Measurements from ENCODE around the gene IL1B. TPM values are rescaled to one million over a fixed set of nuclear protein-coding genes. Genes with fewer than 3 reads are reported as not detected.

The IL1B gene
- total and polyA plus RNA-seq, 2 donors (not counting 1 experiment from before 2014, with no cell fraction given), result 0.20 to 13.1 TPM

DNA sequence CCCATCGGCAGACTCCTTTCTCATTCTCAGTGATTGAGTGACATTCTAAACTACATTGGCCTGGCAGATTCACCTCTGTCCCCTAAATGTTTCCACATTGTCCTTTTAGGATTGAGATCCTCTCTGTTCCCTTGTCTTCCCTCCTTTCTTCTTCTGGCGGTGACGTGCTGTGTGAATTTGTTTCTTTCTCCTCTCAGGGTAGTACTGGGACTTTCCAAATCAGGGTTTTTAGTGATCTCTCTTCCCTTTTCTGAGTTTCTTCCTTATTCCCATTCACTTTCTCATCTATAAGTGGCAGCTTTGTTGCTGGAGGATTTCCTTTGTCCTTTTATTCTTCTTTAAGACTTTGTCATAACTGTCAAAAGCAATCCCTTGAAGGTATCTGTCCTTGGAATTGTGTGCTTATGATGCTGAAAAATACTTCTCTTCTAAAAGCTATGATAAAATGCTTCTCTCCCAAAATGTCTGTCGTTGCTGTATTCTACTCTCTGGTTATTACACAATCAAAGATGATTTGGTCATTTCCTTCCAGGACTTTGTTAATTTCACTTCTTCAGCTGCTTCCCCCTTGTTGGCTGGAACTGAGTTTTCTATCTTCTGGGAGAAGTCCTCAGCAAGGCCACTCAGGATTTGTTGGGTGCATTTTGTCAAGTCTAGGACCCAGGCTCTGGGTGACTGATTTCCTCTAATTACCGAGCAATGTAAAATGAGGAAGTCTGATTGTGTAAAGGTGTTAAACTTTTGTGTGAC is 4.9 kb upstream of the IL1B start:
- no peaks in the 10 kb centered on the region for H3K27me3 Mint-ChIP-seq
- POLR2A ChIA-PET, result no interaction called here
- H4K20me1 ChIP-seq (ENCODE audit: control insufficient read depth, insufficient read depth, low read length, poor library complexity, severe bottlenecking), result no peaks in the 10 kb centered on the region
- H3K36me3 ChIP-seq (replicated peaks in 1 of 2; ENCODE audit: control extremely low read depth in 1 of 2, control insufficient read depth in 1 of 2, extremely low read depth in 1 of 2, insufficient read depth in 2 of 2, low read length in 1 of 2), result no peaks in the 10 kb centered on the region
- CTCF ChIA-PET, result interaction anchor here (1.6 kb wide), 1 partner anchor 9 kb away, joined by 5 read pairs; no protein-coding TSS in a partner anchor
- DNase-seq (peak; percentile 70), ATAC-seq (ENCODE audit: low read depth) (peak; percentile 62)
- no peaks in the 10 kb centered on the region for H3K27me3 ChIP-seq (replicated peaks in 1 of 4; ENCODE audit: control extremely low read depth in 1 of 4, control insufficient read depth in 3 of 4, insufficient read depth in 4 of 4, low read length in 3 of 4)
- no peaks in the 10 kb centered on the region for H3K79me2 ChIP-seq (ENCODE audit: control insufficient read depth, insufficient read depth, low read length)
- no peaks in the 10 kb centered on the region for H3K9me3 ChIP-seq (ENCODE audit: control extremely low read depth in 1 of 3, control insufficient read depth in 2 of 3, insufficient read depth in 1 of 3, low read length in 2 of 3)
- H3K4me3 ChIP-seq (ENCODE audit: control extremely low read depth in 1 of 5, extremely low read depth in 1 of 5, insufficient read depth in 1 of 5, low read depth in 2 of 5, low read length in 4 of 5), result peak overlapping the region in 3 of 5 experiments; percentile 3 to 41 (median 18)
- peak overlapping the region; percentile 67 for H3K4me3 Mint-ChIP-seq
- H3K9ac ChIP-seq (ENCODE audit: low read length), result peak overlapping the region; percentile 27
- peak overlapping the region; percentile 31 for H2AFZ ChIP-seq (ENCODE audit: insufficient read depth, low read depth, low read length, poor library complexity, severe bottlenecking)
- peak overlapping the region; percentile 76 for H3K27ac Mint-ChIP-seq
- peak overlapping the region; percentile 64 for H3K4me2 ChIP-seq (replicated peaks; ENCODE audit: low read depth, low read length, poor library complexity, severe bottlenecking)
- no peak for TF ChIP-seq EZH2 (IDR thresholded peaks at IDR 0.05; ENCODE audit: borderline replicate concordance, insufficient read depth, low read depth, low read length, poor library complexity, severe bottlenecking)
- TF ChIP-seq, protein P1, sequence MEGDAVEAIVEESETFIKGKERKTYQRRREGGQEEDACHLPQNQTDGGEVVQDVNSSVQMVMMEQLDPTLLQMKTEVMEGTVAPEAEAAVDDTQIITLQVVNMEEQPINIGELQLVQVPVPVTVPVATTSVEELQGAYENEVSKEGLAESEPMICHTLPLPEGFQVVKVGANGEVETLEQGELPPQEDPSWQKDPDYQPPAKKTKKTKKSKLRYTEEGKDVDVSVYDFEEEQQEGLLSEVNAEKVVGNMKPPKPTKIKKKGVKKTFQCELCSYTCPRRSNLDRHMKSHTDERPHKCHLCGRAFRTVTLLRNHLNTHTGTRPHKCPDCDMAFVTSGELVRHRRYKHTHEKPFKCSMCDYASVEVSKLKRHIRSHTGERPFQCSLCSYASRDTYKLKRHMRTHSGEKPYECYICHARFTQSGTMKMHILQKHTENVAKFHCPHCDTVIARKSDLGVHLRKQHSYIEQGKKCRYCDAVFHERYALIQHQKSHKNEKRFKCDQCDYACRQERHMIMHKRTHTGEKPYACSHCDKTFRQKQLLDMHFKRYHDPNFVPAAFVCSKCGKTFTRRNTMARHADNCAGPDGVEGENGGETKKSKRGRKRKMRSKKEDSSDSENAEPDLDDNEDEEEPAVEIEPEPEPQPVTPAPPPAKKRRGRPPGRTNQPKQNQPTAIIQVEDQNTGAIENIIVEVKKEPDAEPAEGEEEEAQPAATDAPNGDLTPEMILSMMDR (IDR thresholded peaks at IDR 0.05), result no peak
- peaks cover 48% of the 10 kb centered on the region for H3K4me1 Mint-ChIP-seq
- H3K27ac ChIP-seq (ENCODE audit: low read length in 2 of 2), result peak overlapping the region; percentile 9 to 84
- H3K4me1 ChIP-seq (ENCODE audit: control insufficient read depth in 2 of 2, insufficient read depth in 2 of 2, low read length in 2 of 2), result peaks cover 51 to 54% of the 10 kb centered on the region in 2 donors
- intact Hi-C loops (cut with micrococcal nuclease), result loop anchor here (5.0 kb wide), 1 partner anchor 46 kb away; no protein-coding TSS in a partner anchor
- no peaks in the 10 kb centered on the region for H3K9me3 Mint-ChIP-seq (ENCODE audit: insufficient read depth)
- 20% methylated on average over 1 of the region's 5 CpGs for WGBS (ENCODE audit: insufficient coverage)

GRCh38 chr2:112840068-112840445 is 3.5 kb upstream of the IL1B start:
- Histone ChIP-seq H4K20me1 (ENCODE audit: control insufficient read depth, insufficient read depth, low read length, poor library complexity, severe bottlenecking) (no peaks in the 10 kb centered on the region), H3K9ac (ENCODE audit: low read length) (no peak overlapping the region), H3K27ac (ENCODE audit: low read length in 2 of 2) (no peak overlapping the region), H3K4me3 (ENCODE audit: control extremely low read depth in 1 of 5, extremely low read depth in 1 of 5, insufficient read depth in 1 of 5, low read depth in 2 of 5, low read length in 4 of 5) (no peak overlapping the region), H3K36me3 (replicated peaks in 1 of 2; ENCODE audit: control extremely low read depth in 1 of 2, control insufficient read depth in 1 of 2, extremely low read depth in 1 of 2, insufficient read depth in 2 of 2, low read length in 1 of 2) (no peaks in the 10 kb centered on the region), H3K4me1 (ENCODE audit: control insufficient read depth in 2 of 2, insufficient read depth in 2 of 2, low read length in 2 of 2) (peaks cover 59 to 63% of the 10 kb centered on the region in 2 donors), H3K9me3 (ENCODE audit: control extremely low read depth in 1 of 3, control insufficient read depth in 2 of 3, insufficient read depth in 1 of 3, low read length in 2 of 3) (no peaks in the 10 kb centered on the region), H3K79me2 (ENCODE audit: control insufficient read depth, insufficient read depth, low read length) (no peaks in the 10 kb centered on the region), H3K27me3 (replicated peaks in 1 of 4; ENCODE audit: control extremely low read depth in 1 of 4, control insufficient read depth in 3 of 4, insufficient read depth in 4 of 4, low read length in 3 of 4) (no peaks in the 10 kb centered on the region), H2AFZ (ENCODE audit: insufficient read depth, low read depth, low read length, poor library complexity, severe bottlenecking) (no peak overlapping the region), H3K4me2 (replicated peaks; ENCODE audit: low read depth, low read length, poor library complexity, severe bottlenecking) (peak overlapping the region; percentile 27)
- no peaks in the 10 kb centered on the region for H3K9me3 Mint-ChIP-seq (ENCODE audit: insufficient read depth)
- intact Hi-C loops (cut with micrococcal nuclease), result loop anchor here (5.0 kb wide), 1 partner anchor 47 kb away; no protein-coding TSS in a partner anchor
- H3K4me1 Mint-ChIP-seq, result peaks cover 55% of the 10 kb centered on the region
- H3K27ac Mint-ChIP-seq, result no peak overlapping the region
- TF ChIP-seq, protein P1 (IDR thresholded peaks at IDR 0.05), result no peak
- no peak for TF ChIP-seq EZH2 (IDR thresholded peaks at IDR 0.05; ENCODE audit: borderline replicate concordance, insufficient read depth, low read depth, low read length, poor library complexity, severe bottlenecking)
- H3K27me3 Mint-ChIP-seq, result no peaks in the 10 kb centered on the region
- ATAC-seq (ENCODE audit: low read depth) (no peak), DNase-seq (no peak)
- peak overlapping the region; percentile 15 for H3K4me3 Mint-ChIP-seq
- whole genome bisulfite sequencing (ENCODE audit: insufficient coverage), result no CpG with 5 or more reads among the region's 1 CpG
- CTCF ChIA-PET, result interaction anchor here (1.0 kb wide), 1 partner anchor 91 kb away, joined by 5 read pairs; no protein-coding TSS in a partner anchor
- POLR2A ChIA-PET, result no interaction called here
